B cell (primary cell): Measurements from ENCODE around the gene TBX4. TPM values are rescaled to one million over a fixed set of nuclear protein-coding genes. Genes with fewer than 3 reads are reported as not detected.

ENCODE experiments used
- ATAC-seq: fragments of 200-7000 bp; cut with Tn5 transposase; one replicate; pipeline ENCODE4 v1.10.0; 2021; ENCODE audit warnings: low read depth, mild to moderate bottlenecking, moderate number of reproducible peaks, moderate library complexity
- CTCF ChIA-PET: fragments of 350-600 bp; sonication (Branson Sonifier 250); formaldehyde crosslinking; loops from one replicate; lab custom pipeline; 2021; ENCODE audit warnings: antibody characterized with exemption, inconsistent platforms; lab: Charles Lee
- POLR2A ChIA-PET: fragments of 350-600 bp; sonication (Branson Sonifier 250); formaldehyde crosslinking; loops from one replicate; lab custom pipeline; 2021; ENCODE audit warnings: antibody characterized with exemption; lab: Charles Lee
- DNase-seq: peaks from one replicate; pipeline ENCODE4 v3.0.0; 2013
- H2AFZ ChIP-seq: 2 replicates; pipeline ENCODE4 v1.6.1; 2012; ENCODE audit warnings: mild to moderate bottlenecking, low read depth, low read length; ENCODE audit not compliant: insufficient read depth, poor library complexity, severe bottlenecking
- H3K27ac ChIP-seq, 2 donors: 1 replicate in 1 of 2; 2 replicates in 1 of 2; pipeline ENCODE4 v1.5.1; 2012 to 2013; ENCODE audit warnings: low read length in 2 of 2, mild to moderate bottlenecking in 2 of 2, moderate library complexity in 1 of 2
- H3K27me3 ChIP-seq, 4 experiments: fragments of 200-600 bp in 1 of 4; sonication (generic) in 1 of 4; replicated peaks in 1 of 4; 1 replicate in 2 of 4; 2 replicates in 2 of 4; pipeline versions ENCODE4 v1.6.1 to v1.7.0; 2013 to 2016; ENCODE audit warnings: low read length in 3 of 4, mild to moderate bottlenecking in 2 of 4, mixed read lengths in 1 of 4, moderate library complexity in 1 of 4; ENCODE audit not compliant: insufficient read depth in 4 of 4, control insufficient read depth in 3 of 4; ENCODE audit errors: control extremely low read depth in 1 of 4
- H3K36me3 ChIP-seq, 2 experiments: replicated peaks in 1 of 2; 1 replicate in 1 of 2; 2 replicates in 1 of 2; pipeline versions ENCODE4 v1.6.1 to v1.7.1; 2013; ENCODE audit warnings: low read length in 1 of 2; ENCODE audit not compliant: insufficient read depth in 2 of 2, control insufficient read depth in 1 of 2; ENCODE audit errors: control extremely low read depth in 1 of 2, extremely low read depth in 1 of 2
- H3K4me1 ChIP-seq, 2 donors: fragments of 200-600 bp in 1 of 2; sonication (generic) in 1 of 2; 1 replicate in 1 of 2; 2 replicates in 1 of 2; pipeline versions ENCODE4 v1.5.1 to v1.6.1; 2013 to 2017; ENCODE audit warnings: low read length in 2 of 2; ENCODE audit not compliant: control insufficient read depth in 2 of 2, insufficient read depth in 2 of 2
- H3K4me2 ChIP-seq: replicated peaks from 2 replicates; pipeline ENCODE3; 2012; ENCODE audit warnings: mild to moderate bottlenecking, low read depth, low read length; ENCODE audit not compliant: poor library complexity, severe bottlenecking
- H3K4me3 ChIP-seq, 5 experiments: fragments of 200-600 bp in 1 of 5; sonication (generic) in 1 of 5; 1 replicate in 3 of 5; 2 replicates in 2 of 5; pipeline versions ENCODE4 v1.5.1 to v1.7.0; 2011 to 2016; ENCODE audit warnings: low read length in 4 of 5, mild to moderate bottlenecking in 4 of 5, low read depth in 2 of 5, control low read depth in 1 of 5, moderate library complexity in 1 of 5; ENCODE audit not compliant: insufficient read depth in 1 of 5; ENCODE audit errors: control extremely low read depth in 1 of 5, extremely low read depth in 1 of 5
- H3K79me2 ChIP-seq: fragments of 200-600 bp; sonication (generic); one replicate; pipeline ENCODE4 v1.6.0; 2016; ENCODE audit warnings: low read length; ENCODE audit not compliant: control insufficient read depth, insufficient read depth
- H3K9ac ChIP-seq: fragments of 200-600 bp; sonication (generic); 2 replicates; pipeline ENCODE4 v1.6.1; 2017; ENCODE audit warnings: mild to moderate bottlenecking, low read length, moderate library complexity
- H3K9me3 ChIP-seq, 3 donors: one replicate each; pipeline versions ENCODE4 v1.6.1 to v1.7.1; 2013; ENCODE audit warnings: low read length in 2 of 3; ENCODE audit not compliant: control insufficient read depth in 2 of 3, insufficient read depth in 1 of 3; ENCODE audit errors: control extremely low read depth in 1 of 3
- H4K20me1 ChIP-seq: 2 replicates; pipeline ENCODE4 v1.6.0; 2012; ENCODE audit warnings: mild to moderate bottlenecking, low read length; ENCODE audit not compliant: insufficient read depth, control insufficient read depth, poor library complexity, severe bottlenecking
- H3K27ac Mint-ChIP-seq: one replicate; pipeline ENCODE4 v1.8.0; 2021; ENCODE audit warnings: mixed read lengths
- H3K27me3 Mint-ChIP-seq: one replicate; pipeline ENCODE4 v1.8.0; 2021; ENCODE audit warnings: mixed read lengths
- H3K4me1 Mint-ChIP-seq: one replicate; pipeline ENCODE4 v1.8.0; 2021; ENCODE audit warnings: mixed read lengths
- H3K4me3 Mint-ChIP-seq: one replicate; pipeline ENCODE4 v1.8.0; 2021; ENCODE audit warnings: mixed read lengths
- H3K9me3 Mint-ChIP-seq: one replicate; pipeline ENCODE4 v1.8.0; 2022; ENCODE audit warnings: mixed read lengths; ENCODE audit not compliant: insufficient read depth
- CTCF ChIP-seq: fragments of 200-600 bp; IDR thresholded peaks from one replicate; pipeline ENCODE4 v1.8.0; 2022; ENCODE audit warnings: antibody characterized with exemption, mild to moderate bottlenecking
- EZH2 ChIP-seq: IDR thresholded peaks from 2 replicates; pipeline ENCODE4 v1.6.1; 2012; ENCODE audit warnings: borderline replicate concordance, low read depth, mild to moderate bottlenecking, moderate library complexity, low read length; ENCODE audit not compliant: insufficient read depth, poor library complexity, severe bottlenecking
- WGBS: methylation state at CpG from one replicate; pipeline ENCODE4 v1.1.5; 2013; ENCODE audit warnings: missing lambda C conversion rate; ENCODE audit not compliant: insufficient coverage; 5-methylcytosine and 5-hydroxymethylcytosine counted together
- intact Hi-C: fragments of 100-400 bp; cut with micrococcal nuclease; formaldehyde crosslinking; loops from one replicate; pipeline ENCODE4 v1.10.0; 2022
- polyA plus RNA-seq: library from polyadenylated mRNA; depleted of rRNA; stranded (reverse); fragments of >200 nt; gene quantifications from 2 replicates; pipeline ENCODE4 v1.2.3, GENCODE V29; 2012
- total RNA-seq, 2 donors: library from RNA; stranded (reverse); fragments of 120-200 nt in 1 of 2; gene quantifications; 1 replicate in 1 of 2; 2 replicates in 1 of 2; pipeline versions ENCODE4 v1.2.3 to v1.2.4, GENCODE V29; 2013 to 2022

TBX4 gene
- total and polyA plus RNA-seq, 2 donors (not counting 1 experiment from before 2014, with no cell fraction given) = not detected

- no peaks in the 10 kb centered on the region for H3K36me3 ChIP-seq
- H3K4me3 ChIP-seq = no peak overlapping the region
- DNase-seq (no peak), ATAC-seq (no peak)
- H3K27ac Mint-ChIP-seq = no peak overlapping the region
- peaks cover 70% of the 10 kb centered on the region for H3K27me3 Mint-ChIP-seq
- peaks cover 0 to 93% (median 81%) of the 10 kb centered on the region in 4 experiments for H3K27me3 ChIP-seq
- ChIA-PET POLR2A (no interaction called here), CTCF (interaction anchor here (0.6 to 0.9 kb wide), 2 partner anchors 510 to 685 kb away, joined by 3 read pairs; no protein-coding TSS in a partner anchor)
- TF ChIP-seq EZH2 (no peak), CTCF (no peak)
- no peaks in the 10 kb centered on the region for H3K79me2 ChIP-seq
- 23% methylated on average over 37 of the region's 37 CpGs for WGBS
- peak overlapping the region; percentile 50 for H3K9ac ChIP-seq
- intact Hi-C loops = no loop called here
- no peak overlapping the region for H3K27ac ChIP-seq
- peaks cover 62% of the 10 kb centered on the region for H3K4me1 Mint-ChIP-seq
- H3K4me3 Mint-ChIP-seq = no peak overlapping the region
- peaks cover 74 to 83% of the 10 kb centered on the region in 2 donors for H3K4me1 ChIP-seq
- peak overlapping the region; percentile 54 for H2AFZ ChIP-seq
- peaks cover 0 to 71% (median 2%) of the 10 kb centered on the region in 3 donors for H3K9me3 ChIP-seq
- no peaks in the 10 kb centered on the region for H3K9me3 Mint-ChIP-seq
- H4K20me1 ChIP-seq = peaks cover 25% of the 10 kb centered on the region
- peak overlapping the region; percentile 82 for H3K4me2 ChIP-seq
These were observed 46.3 kb upstream of the TBX4 start for GRCh38 chr17:61405686-61406536.

- no peak overlapping the region for H3K4me3 ChIP-seq
- ChIA-PET POLR2A (no interaction called here), CTCF (interaction anchor here (0.6 to 0.9 kb wide), 2 partner anchors 509 to 686 kb away, joined by 3 read pairs; no protein-coding TSS in a partner anchor)
- no peak overlapping the region for H2AFZ ChIP-seq
- H3K27ac ChIP-seq = no peak overlapping the region
- H3K4me2 ChIP-seq = no peak overlapping the region
- no peak for ATAC-seq
- no peaks in the 10 kb centered on the region for H3K79me2 ChIP-seq
- H3K4me1 Mint-ChIP-seq = peaks cover 58% of the 10 kb centered on the region
- no peak overlapping the region for H3K9ac ChIP-seq
- no peak for DNase-seq
- H3K9me3 Mint-ChIP-seq = no peaks in the 10 kb centered on the region
- no peaks in the 10 kb centered on the region for H3K36me3 ChIP-seq
- H3K9me3 ChIP-seq = peaks cover 0 to 74% (median 2%) of the 10 kb centered on the region in 3 donors
- intact Hi-C loops = no loop called here
- WGBS = 33% methylated on average over 1 of the region's 1 CpG
- TF ChIP-seq EZH2 = no peak
- TF ChIP-seq CTCF = no peak
- peaks cover 65% of the 10 kb centered on the region for H3K27me3 Mint-ChIP-seq
- peaks cover 0 to 93% (median 78%) of the 10 kb centered on the region in 4 experiments for H3K27me3 ChIP-seq
- peaks cover 74 to 83% of the 10 kb centered on the region in 2 donors for H3K4me1 ChIP-seq
- no peak overlapping the region for H3K27ac Mint-ChIP-seq
- no peak overlapping the region for H3K4me3 Mint-ChIP-seq
- peaks cover 25% of the 10 kb centered on the region for H4K20me1 ChIP-seq
These were observed 45.7 kb upstream of the TBX4 start for GRCh38 chr17:61406537-61406845.
